Glutamatergic neuron (in vitro differentiated cells): ENCODE results near the gene PHLDB1. TPM values are rescaled to one million over a fixed set of nuclear protein-coding genes. Genes with fewer than 3 reads are reported as not detected.
"Not testable (repeated sequence)": the region's sequence is repeated elsewhere in the genome, so short reads cannot be mapped to it uniquely, and the experiment has no call there.

ENCODE experiments used
- DNase-seq: peaks from one replicate; pipeline ENCODE4 v3.0.0; 2022
- H3K27ac Mint-ChIP-seq: one replicate; pipeline ENCODE4 v1.8.0; 2020; ENCODE audit warnings: mild to moderate bottlenecking, mixed read lengths, inconsistent platforms; ENCODE audit not compliant: unreplicated experiment
- H3K27me3 Mint-ChIP-seq: one replicate; pipeline ENCODE4 v1.8.0; 2020; ENCODE audit warnings: mild to moderate bottlenecking, moderate library complexity, mixed read lengths, inconsistent platforms; ENCODE audit not compliant: unreplicated experiment
- H3K36me3 Mint-ChIP-seq: one replicate; pipeline ENCODE4 v1.8.0; 2020; ENCODE audit warnings: mild to moderate bottlenecking, mixed read lengths, inconsistent platforms; ENCODE audit not compliant: unreplicated experiment
- H3K4me1 Mint-ChIP-seq: one replicate; pipeline ENCODE4 v1.8.0; 2020; ENCODE audit warnings: mild to moderate bottlenecking, low read depth, mixed read lengths, inconsistent platforms; ENCODE audit not compliant: unreplicated experiment
- H3K4me3 Mint-ChIP-seq: one replicate; pipeline ENCODE4 v1.8.0; 2020; ENCODE audit warnings: mild to moderate bottlenecking, mixed read lengths, inconsistent platforms; ENCODE audit not compliant: unreplicated experiment
- H3K9me3 Mint-ChIP-seq: one replicate; pipeline ENCODE4 v1.8.0; 2020; ENCODE audit warnings: mild to moderate bottlenecking, moderate library complexity, mixed read lengths, inconsistent platforms; ENCODE audit not compliant: unreplicated experiment
- long read RNA-seq: library from polyadenylated mRNA; unstranded; transcript quantifications from one replicate; pipeline ENCODE4 v2.0.0, GENCODE V29; 2020; ENCODE audit not compliant: unreplicated experiment
- total RNA-seq: library from RNA; stranded (reverse); fragmentation: NEBNext Ultra II Directional; extraction: Animal tissue kit (Norgen Biotek cat#: 25700); gene quantifications from one replicate; pipeline ENCODE4 v1.2.1, GENCODE V29; 2021; ENCODE audit not compliant: unreplicated experiment
- TF ChIP-seq, protein P1 (sequence below): fragments of 200-600 bp; sonication (generic); IDR thresholded peaks from one replicate; pipeline ENCODE4 v1.5.0; 2021; ENCODE audit not compliant: partially characterized antibody, unreplicated experiment

Gene PHLDB1
- 78.4 TPM for total RNA-seq
- long read RNA-seq, full-length matches to known transcripts, result 1 of 4 reads
- long read RNA-seq, partial matches to known transcripts, result 0 of 4 reads
- long read RNA-seq, other reads (novel, unspliced or antisense), result 3 of 4 reads

DNA sequence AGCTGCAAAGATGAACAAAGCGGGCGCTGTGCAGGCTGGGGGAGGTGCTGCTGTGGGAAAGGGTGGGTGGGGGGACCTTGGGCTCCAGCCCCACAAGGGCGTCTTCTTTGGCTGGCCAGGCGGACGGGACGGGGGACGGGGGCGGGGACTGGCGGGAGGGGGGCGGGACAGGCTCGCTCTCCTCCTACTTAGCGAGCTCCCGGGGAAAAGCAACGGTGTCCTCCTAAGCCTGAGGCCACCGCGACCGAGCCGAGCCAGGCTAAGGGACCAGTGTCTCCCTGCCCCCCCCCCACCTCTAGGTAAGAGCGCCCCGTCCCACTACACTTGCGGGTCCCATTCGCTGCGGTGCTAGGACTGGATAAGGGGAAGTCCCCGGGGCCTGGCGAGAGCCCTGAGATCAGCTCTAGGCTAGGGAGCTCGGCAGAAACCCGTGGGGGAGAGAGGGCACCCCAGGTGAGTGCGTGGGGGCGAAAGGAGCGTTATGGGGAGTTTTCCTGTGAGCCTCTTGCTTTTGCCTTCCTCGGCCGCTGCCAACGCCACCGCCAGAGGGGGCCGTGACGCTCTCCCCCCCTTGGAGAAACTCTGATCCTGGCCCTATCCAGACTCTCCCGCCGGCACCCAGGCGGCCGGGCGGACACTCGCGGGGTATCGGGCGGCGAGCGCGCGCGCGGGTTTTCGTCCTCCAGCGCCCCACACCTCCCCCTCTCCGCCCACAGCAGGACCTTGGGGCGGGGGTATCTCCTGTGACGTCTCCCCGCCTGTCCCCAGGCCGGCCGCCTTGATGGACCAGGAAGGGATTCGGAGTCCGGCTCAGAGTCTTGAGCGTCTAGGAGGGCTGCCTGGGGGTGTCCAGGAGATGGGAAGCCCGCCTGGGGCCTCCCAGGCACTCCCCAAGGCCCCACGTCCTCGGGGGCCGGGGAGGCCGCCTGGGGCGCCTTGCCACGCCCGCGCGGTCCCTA is at the start of gene PHLDB1:
Gene PHLDB1 (plus strand): TSS at position 215 of the 959 bp plus-strand sequence. CDS start 6,222 bp downstream, outside the sequence.
- Mint-ChIP-seq H3K27me3 (peaks cover 31% of the 10 kb centered on the region), H3K27ac (no peak within 1 kb of the TSS), H3K36me3 (peaks cover 5% of the 10 kb centered on the region), H3K4me3 (peak within 1 kb of the TSS; percentile 4), H3K4me1 (peaks cover 11% of the 10 kb centered on the region), H3K9me3 (peaks cover 5% of the 10 kb centered on the region)
- TF ChIP-seq, protein P1, sequence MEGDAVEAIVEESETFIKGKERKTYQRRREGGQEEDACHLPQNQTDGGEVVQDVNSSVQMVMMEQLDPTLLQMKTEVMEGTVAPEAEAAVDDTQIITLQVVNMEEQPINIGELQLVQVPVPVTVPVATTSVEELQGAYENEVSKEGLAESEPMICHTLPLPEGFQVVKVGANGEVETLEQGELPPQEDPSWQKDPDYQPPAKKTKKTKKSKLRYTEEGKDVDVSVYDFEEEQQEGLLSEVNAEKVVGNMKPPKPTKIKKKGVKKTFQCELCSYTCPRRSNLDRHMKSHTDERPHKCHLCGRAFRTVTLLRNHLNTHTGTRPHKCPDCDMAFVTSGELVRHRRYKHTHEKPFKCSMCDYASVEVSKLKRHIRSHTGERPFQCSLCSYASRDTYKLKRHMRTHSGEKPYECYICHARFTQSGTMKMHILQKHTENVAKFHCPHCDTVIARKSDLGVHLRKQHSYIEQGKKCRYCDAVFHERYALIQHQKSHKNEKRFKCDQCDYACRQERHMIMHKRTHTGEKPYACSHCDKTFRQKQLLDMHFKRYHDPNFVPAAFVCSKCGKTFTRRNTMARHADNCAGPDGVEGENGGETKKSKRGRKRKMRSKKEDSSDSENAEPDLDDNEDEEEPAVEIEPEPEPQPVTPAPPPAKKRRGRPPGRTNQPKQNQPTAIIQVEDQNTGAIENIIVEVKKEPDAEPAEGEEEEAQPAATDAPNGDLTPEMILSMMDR, result no peak
- peak; percentile 48 for DNase-seq

- peaks cover 1% of the 10 kb centered on the region for H3K27me3 Mint-ChIP-seq
- H3K9me3 Mint-ChIP-seq, result no peaks in the 10 kb centered on the region
- no peak for DNase-seq
- no peaks in the 10 kb centered on the region for H3K4me1 Mint-ChIP-seq
- H3K36me3 Mint-ChIP-seq, result no peaks in the 10 kb centered on the region
- no peak overlapping the region for H3K27ac Mint-ChIP-seq
- TF ChIP-seq, protein P1, result no peak
- no peak overlapping the region for H3K4me3 Mint-ChIP-seq
Observed at GRCh38 chr11:118560806-118561205, 46.6 kb upstream of the PHLDB1 start.

DNA sequence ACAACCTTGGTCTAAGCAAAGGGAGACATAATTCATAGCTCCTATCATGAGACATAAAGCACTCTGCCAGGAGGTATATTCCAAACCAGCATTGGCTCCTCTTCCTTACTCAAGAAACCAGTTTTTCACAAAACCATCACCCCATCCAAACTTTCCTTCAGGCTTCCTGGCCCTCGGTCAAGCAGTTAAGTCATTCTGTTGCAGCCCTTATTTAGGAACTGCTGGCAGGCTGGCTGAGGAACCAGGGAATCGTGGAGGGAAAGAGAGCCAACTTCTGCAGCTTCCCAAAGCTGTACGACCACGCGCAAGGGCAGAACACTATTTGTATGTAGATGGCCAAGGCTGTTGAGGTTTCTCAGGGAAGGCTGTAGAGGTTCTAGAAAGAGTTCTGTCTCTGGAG is 42.4 kb upstream of the PHLDB1 start:
- no peaks in the 10 kb centered on the region for H3K4me1 Mint-ChIP-seq
- H3K9me3 Mint-ChIP-seq, result no peaks in the 10 kb centered on the region
- TF ChIP-seq, protein P1, result no peak
- DNase-seq, result no peak
- peak overlapping the region; percentile 67 for H3K4me3 Mint-ChIP-seq
- no peaks in the 10 kb centered on the region for H3K36me3 Mint-ChIP-seq
- H3K27ac Mint-ChIP-seq, result no peak overlapping the region
- H3K27me3 Mint-ChIP-seq, result peaks cover 2% of the 10 kb centered on the region

DNA sequence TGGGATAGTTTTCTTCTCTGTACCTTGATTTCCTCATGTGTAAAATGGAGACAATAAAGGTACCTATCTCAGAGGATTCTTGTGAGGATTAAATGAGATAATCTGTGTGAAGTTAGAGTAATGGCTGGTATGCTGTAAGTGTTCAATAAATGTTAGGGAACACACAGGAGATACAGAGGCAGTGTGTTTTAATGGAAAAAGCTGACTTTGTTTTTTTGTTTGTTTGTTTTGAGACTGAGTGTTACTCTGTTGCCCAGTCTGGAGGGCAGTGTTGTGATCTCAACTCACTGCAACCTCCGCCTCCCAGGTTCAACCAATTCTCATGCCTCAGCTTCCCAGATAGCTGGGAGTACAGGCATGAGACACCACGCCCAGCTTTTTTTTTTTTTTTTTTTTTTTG is 37.7 kb upstream of the PHLDB1 start:
- Mint-ChIP-seq H3K27ac (no peak overlapping the region), H3K9me3 (peaks cover 3% of the 10 kb centered on the region), H3K4me1 (peaks cover 3% of the 10 kb centered on the region), H3K27me3 (peaks cover 4% of the 10 kb centered on the region), H3K4me3 (no peak overlapping the region), H3K36me3 (no peaks in the 10 kb centered on the region)
- TF ChIP-seq, protein P1, result no peak
- DNase-seq, result no peak

GRCh38 chr11:118570787-118571186 is 36.6 kb upstream of the PHLDB1 start:
- Mint-ChIP-seq H3K27me3 (peaks cover 3% of the 10 kb centered on the region), H3K4me3 (no peak overlapping the region), H3K27ac (no peak overlapping the region), H3K4me1 (peaks cover 5% of the 10 kb centered on the region), H3K9me3 (peaks cover 3% of the 10 kb centered on the region), H3K36me3 (no peaks in the 10 kb centered on the region)
- TF ChIP-seq, protein P1, result no peak
- DNase-seq, result no peak

- H3K9me3 Mint-ChIP-seq, H3K4me1 Mint-ChIP-seq, H3K27me3 Mint-ChIP-seq, DNase-seq, H3K36me3 Mint-ChIP-seq: not testable (repeated sequence)
- peak overlapping the region; percentile 81 for H3K27ac Mint-ChIP-seq
- peak overlapping the region; percentile 97 for H3K4me3 Mint-ChIP-seq
Observed at GRCh38 chr11:118571701-118572060, 35.7 kb upstream of the PHLDB1 start.
